Stimulated activated CD4-positive, alpha-beta T cell treated with anti-CD3 and anti-CD28 coated beads, Interleukin-1b, Interleukin-23, amount 100 ng/mL, for 48 hours (primary cell): ENCODE measurements around the gene ATPAF1.

Experiments used
- DNase-seq: peaks from one replicate; pipeline ENCODE4 v3.0.0-alpha.2; 2020

The ATPAF1 gene

GRCh38 chr1:46646844-46647243, 21.3 kb downstream of the ATPAF1 start:
- peak; percentile 8 for DNase-seq

GRCh38 chr1:46646331-46646730, 21.8 kb downstream of the ATPAF1 start:
- DNase-seq = no peak

- DNase-seq = no peak
Observed at GRCh38 chr1:46645815-46646214, 22.3 kb downstream of the ATPAF1 start.

GRCh38 chr1:46643368-46643775, 24.8 kb downstream of the ATPAF1 start:
- no peak for DNase-seq

- DNase-seq = no peak
Observed at GRCh38 chr1:46642115-46642680, 26.0 kb downstream of the ATPAF1 start.

- no peak for DNase-seq
Observed at GRCh38 chr1:46639547-46639946, 28.6 kb downstream of the ATPAF1 start.

GRCh38 chr1:46638921-46639320, 29.2 kb downstream of the ATPAF1 start:
- DNase-seq = no peak

- no peak for DNase-seq
Observed at GRCh38 chr1:46637444-46638083, 30.6 kb downstream of the ATPAF1 start.

- no peak for DNase-seq
Observed at GRCh38 chr1:46635205-46635604, 33.0 kb downstream of the ATPAF1 start.

- DNase-seq = no peak
Observed at GRCh38 chr1:46630719-46631118, 37.4 kb downstream of the ATPAF1 start.

GRCh38 chr1:46623743-46624644, 44.2 kb downstream of the ATPAF1 start:
- no peak for DNase-seq

GRCh38 chr1:46622344-46622743, 45.8 kb downstream of the ATPAF1 start:
- no peak for DNase-seq

GRCh38 chr1:46621930-46622329, 46.2 kb downstream of the ATPAF1 start:
- DNase-seq = no peak

GRCh38 chr1:46619656-46620258, 48.4 kb downstream of the ATPAF1 start:
- no peak for DNase-seq

- DNase-seq = no peak
Observed at GRCh38 chr1:46618754-46619415, 49.3 kb downstream of the ATPAF1 start.

GRCh38 chr1:46617833-46618232, 50.3 kb downstream of the ATPAF1 start:
- DNase-seq = no peak

GRCh38 chr1:46617108-46617800, 50.9 kb downstream of the ATPAF1 start:
- DNase-seq = no peak

- DNase-seq = peak; percentile 58
Observed at GRCh38 chr1:46616277-46617107, 51.7 kb downstream of the ATPAF1 start, which contains the start of gene MOB3C. TSS of gene MOB3C (minus strand) at chr1:46616811. CDS start at chr1:46613321, 3,490 bp downstream.

- no peak for DNase-seq
Observed at GRCh38 chr1:46615735-46616134, 52.4 kb downstream of the ATPAF1 start.

GRCh38 chr1:46615088-46615487, 53.1 kb downstream of the ATPAF1 start:
- DNase-seq = no peak

GRCh38 chr1:46614604-46614984, 53.6 kb downstream of the ATPAF1 start:
- no peak for DNase-seq
